Activated T-cell treated with anti-CD3 and anti-CD28 coated beads for 24 hours (primary cell): ENCODE measurements around the gene MRPL21.
A peak's percentile ranks its signal among the peaks of the same experiment; 100 is the strongest.
"Not testable (repeated sequence)": the region's sequence is repeated elsewhere in the genome, so short reads cannot be mapped to it uniquely, and the experiment has no call there.

Experiments used
- DNase-seq: peaks from one replicate; pipeline ENCODE4 v3.0.0-alpha.2; 2020; ENCODE audit warnings: low read depth

MRPL21 gene

GRCh38 chr11:68910965-68911364, 7.3 kb upstream of the MRPL21 start:
- DNase-seq = no peak

GRCh38 chr11:68908273-68908672, 4.6 kb upstream of the MRPL21 start:
- DNase-seq = no peak

GRCh38 chr11:68905421-68906360, 2.1 kb upstream of the MRPL21 start:
- no peak for DNase-seq

- DNase-seq = peak; percentile 12
Measured at GRCh38 chr11:68904248-68904847, 716 bp upstream of the MRPL21 start.

- DNase-seq = no peak
Measured at GRCh38 chr11:68900835-68901381, 2.7 kb downstream of the MRPL21 start.

GRCh38 chr11:68897441-68897840, 6.2 kb downstream of the MRPL21 start:
- no peak for DNase-seq

GRCh38 chr11:68896171-68896959, 7.3 kb downstream of the MRPL21 start:
- DNase-seq = no peak

- no peak for DNase-seq
Measured at GRCh38 chr11:68893282-68893681, 10.3 kb downstream of the MRPL21 start.

- no peak for DNase-seq
Measured at GRCh38 chr11:68892576-68892975, 11.1 kb downstream of the MRPL21 start.

- DNase-seq = no peak
Measured at GRCh38 chr11:68891351-68891948, 12.2 kb downstream of the MRPL21 start.

GRCh38 chr11:68890490-68891231, 13.0 kb downstream of the MRPL21 start:
- DNase-seq = no peak

- no peak for DNase-seq
Measured at GRCh38 chr11:68889948-68890446, 13.6 kb downstream of the MRPL21 start.

- not testable (repeated sequence) for DNase-seq
Measured at GRCh38 chr11:68884827-68885226, 18.8 kb downstream of the MRPL21 start.

GRCh38 chr11:68882391-68882790, 21.2 kb downstream of the MRPL21 start:
- DNase-seq = no peak

GRCh38 chr11:68881320-68881719, 22.3 kb downstream of the MRPL21 start:
- DNase-seq = no peak

- no peak for DNase-seq
Measured at GRCh38 chr11:68880851-68881250, 22.8 kb downstream of the MRPL21 start.

- no peak for DNase-seq
Measured at GRCh38 chr11:68878022-68878421, 25.6 kb downstream of the MRPL21 start.

GRCh38 chr11:68872216-68873003, 31.2 kb downstream of the MRPL21 start:
- no peak for DNase-seq

GRCh38 chr11:68870470-68870869, 33.2 kb downstream of the MRPL21 start:
- DNase-seq = no peak

GRCh38 chr11:68868221-68868835, 35.3 kb downstream of the MRPL21 start:
- DNase-seq = no peak
